SJCRH30 (cell line): ENCODE measurements around the gene APBA2. TPM values are rescaled to one million over a fixed set of nuclear protein-coding genes. Genes with fewer than 3 reads are reported as not detected.

Experiments used
- DNase-seq, 2 experiments: peaks; one replicate each; pipeline ENCODE4 v3.0.0-alpha.2; 2015 to 2020
- H3K27ac ChIP-seq: fragments of 250-450 bp; sonication (Bioruptor Pico); 2 replicates; pipeline ENCODE4 v1.5.1; 2020; ENCODE audit warnings: mild to moderate bottlenecking, moderate library complexity
- H3K27me3 ChIP-seq: fragments of 250-450 bp; sonication (Bioruptor Pico); 2 replicates; pipeline ENCODE4 v1.5.1; 2020; ENCODE audit warnings: mild to moderate bottlenecking, moderate library complexity
- H3K36me3 ChIP-seq: fragments of 250-450 bp; sonication (Bioruptor Pico); 2 replicates; pipeline ENCODE4 v1.5.1; 2020; ENCODE audit warnings: mild to moderate bottlenecking, moderate library complexity
- H3K4me1 ChIP-seq: fragments of 250-450 bp; sonication (Bioruptor Pico); 2 replicates; pipeline ENCODE4 v1.5.1; 2020; ENCODE audit warnings: mild to moderate bottlenecking, moderate library complexity
- H3K4me3 ChIP-seq: fragments of 250-450 bp; sonication (Bioruptor Pico); 2 replicates; pipeline ENCODE4 v1.5.1; 2020; ENCODE audit warnings: mild to moderate bottlenecking, moderate library complexity
- H3K9me3 ChIP-seq: fragments of 250-450 bp; sonication (Bioruptor Pico); replicated peaks from 2 replicates; pipeline ENCODE4 v1.5.1; 2020; ENCODE audit warnings: mild to moderate bottlenecking, moderate library complexity
- total RNA-seq: library from RNA; depleted of rRNA; stranded (reverse); fragments of >200 nt; shearing (Covaris generic); gene quantifications from 2 replicates; pipeline ENCODE4 v1.2.3, GENCODE V29; 2014

The APBA2 gene
- total RNA-seq, 1 experiment from 2014 or later: 11.9 TPM

- H3K9me3 ChIP-seq: no peaks in the 10 kb centered on the region
- H3K36me3 ChIP-seq: no peaks in the 10 kb centered on the region
- H3K4me3 ChIP-seq: no peak overlapping the region
- DNase-seq: no peak
- no peak overlapping the region for H3K27ac ChIP-seq
- no peaks in the 10 kb centered on the region for H3K4me1 ChIP-seq
- H3K27me3 ChIP-seq: no peaks in the 10 kb centered on the region
Measured at GRCh38 chr15:28911310-28911931, 25.6 kb downstream of the APBA2 start.

GRCh38 chr15:28912422-28912821 lies 26.6 kb downstream of the APBA2 start:
- Histone ChIP-seq H3K27me3 (no peaks in the 10 kb centered on the region), H3K9me3 (no peaks in the 10 kb centered on the region), H3K4me1 (no peaks in the 10 kb centered on the region), H3K4me3 (no peak overlapping the region), H3K27ac (no peak overlapping the region), H3K36me3 (no peaks in the 10 kb centered on the region)
- no peak for DNase-seq

- Histone ChIP-seq H3K27ac (no peak overlapping the region), H3K4me3 (no peak overlapping the region), H3K27me3 (no peaks in the 10 kb centered on the region), H3K4me1 (no peaks in the 10 kb centered on the region), H3K9me3 (no peaks in the 10 kb centered on the region), H3K36me3 (no peaks in the 10 kb centered on the region)
- DNase-seq: no peak
Measured at GRCh38 chr15:28913171-28913765, 27.5 kb downstream of the APBA2 start.

GRCh38 chr15:28914046-28914445 lies 28.3 kb downstream of the APBA2 start:
- Histone ChIP-seq H3K27me3 (no peaks in the 10 kb centered on the region), H3K4me3 (no peak overlapping the region), H3K9me3 (no peaks in the 10 kb centered on the region), H3K36me3 (no peaks in the 10 kb centered on the region), H3K27ac (no peak overlapping the region), H3K4me1 (no peaks in the 10 kb centered on the region)
- DNase-seq: no peak

- no peak for DNase-seq
- Histone ChIP-seq H3K4me3 (no peak overlapping the region), H3K9me3 (no peaks in the 10 kb centered on the region), H3K27me3 (no peaks in the 10 kb centered on the region), H3K4me1 (no peaks in the 10 kb centered on the region), H3K36me3 (no peaks in the 10 kb centered on the region), H3K27ac (no peak overlapping the region)
Measured at GRCh38 chr15:28914483-28915023, 28.8 kb downstream of the APBA2 start.

GRCh38 chr15:28915041-28915810 lies 29.5 kb downstream of the APBA2 start:
- H3K4me1 ChIP-seq: no peaks in the 10 kb centered on the region
- no peak overlapping the region for H3K4me3 ChIP-seq
- no peaks in the 10 kb centered on the region for H3K27me3 ChIP-seq
- H3K27ac ChIP-seq: no peak overlapping the region
- no peaks in the 10 kb centered on the region for H3K9me3 ChIP-seq
- H3K36me3 ChIP-seq: no peaks in the 10 kb centered on the region
- DNase-seq: no peak

- Histone ChIP-seq H3K4me1 (no peaks in the 10 kb centered on the region), H3K27me3 (no peaks in the 10 kb centered on the region), H3K9me3 (no peaks in the 10 kb centered on the region), H3K4me3 (no peak overlapping the region), H3K27ac (no peak overlapping the region), H3K36me3 (no peaks in the 10 kb centered on the region)
- DNase-seq: no peak
Measured at GRCh38 chr15:28915935-28916334, 30.2 kb downstream of the APBA2 start.

GRCh38 chr15:28917791-28918140 lies 32.0 kb downstream of the APBA2 start:
- no peaks in the 10 kb centered on the region for H3K4me1 ChIP-seq
- H3K9me3 ChIP-seq: no peaks in the 10 kb centered on the region
- H3K36me3 ChIP-seq: no peaks in the 10 kb centered on the region
- no peak overlapping the region for H3K27ac ChIP-seq
- DNase-seq: no peak
- H3K4me3 ChIP-seq: no peak overlapping the region
- no peaks in the 10 kb centered on the region for H3K27me3 ChIP-seq

GRCh38 chr15:28918141-28918983 lies 32.6 kb downstream of the APBA2 start:
- no peaks in the 10 kb centered on the region for H3K9me3 ChIP-seq
- H3K36me3 ChIP-seq: no peaks in the 10 kb centered on the region
- H3K4me3 ChIP-seq: no peak overlapping the region
- no peak for DNase-seq
- H3K4me1 ChIP-seq: no peaks in the 10 kb centered on the region
- no peak overlapping the region for H3K27ac ChIP-seq
- no peaks in the 10 kb centered on the region for H3K27me3 ChIP-seq

- no peak for DNase-seq
- Histone ChIP-seq H3K36me3 (no peaks in the 10 kb centered on the region), H3K4me3 (no peak overlapping the region), H3K27me3 (no peaks in the 10 kb centered on the region), H3K4me1 (no peaks in the 10 kb centered on the region), H3K9me3 (no peaks in the 10 kb centered on the region), H3K27ac (no peak overlapping the region)
Measured at GRCh38 chr15:28919201-28919635, 33.4 kb downstream of the APBA2 start.

- Histone ChIP-seq H3K27ac (no peak overlapping the region), H3K4me3 (no peak overlapping the region), H3K36me3 (no peaks in the 10 kb centered on the region), H3K27me3 (no peaks in the 10 kb centered on the region), H3K9me3 (no peaks in the 10 kb centered on the region), H3K4me1 (no peaks in the 10 kb centered on the region)
- no peak for DNase-seq
Measured at GRCh38 chr15:28919679-28920655, 34.2 kb downstream of the APBA2 start.

- H3K27me3 ChIP-seq: no peaks in the 10 kb centered on the region
- no peaks in the 10 kb centered on the region for H3K9me3 ChIP-seq
- no peaks in the 10 kb centered on the region for H3K36me3 ChIP-seq
- DNase-seq: no peak
- no peak overlapping the region for H3K27ac ChIP-seq
- no peaks in the 10 kb centered on the region for H3K4me1 ChIP-seq
- H3K4me3 ChIP-seq: no peak overlapping the region
Measured at GRCh38 chr15:28920781-28921331, 35.1 kb downstream of the APBA2 start.

GRCh38 chr15:28921336-28921735 lies 35.6 kb downstream of the APBA2 start:
- Histone ChIP-seq H3K4me1 (no peaks in the 10 kb centered on the region), H3K4me3 (no peak overlapping the region), H3K9me3 (no peaks in the 10 kb centered on the region), H3K27me3 (no peaks in the 10 kb centered on the region), H3K27ac (no peak overlapping the region), H3K36me3 (no peaks in the 10 kb centered on the region)
- no peak for DNase-seq
